Fibroblast of the aortic adventitia (primary cell): ENCODE data around the gene KRABD2.

Source experiments
- DNase-seq: peaks from one replicate; pipeline ENCODE4 v3.0.0-alpha.2; 2010; ENCODE audit warnings: low read depth
- H3K4me3 ChIP-seq: 2 replicates; pipeline ENCODE4 v1.5.1; 2011; ENCODE audit warnings: low read depth, mild to moderate bottlenecking, control low read depth, low read length, moderate library complexity
- CTCF ChIP-seq: IDR thresholded peaks from 2 replicates; pipeline ENCODE4 v1.5.1; 2011; ENCODE audit warnings: mild to moderate bottlenecking, low read length, control low read depth, inconsistent platforms; ENCODE audit not compliant: insufficient read depth

KRABD2 gene

GRCh38 chr17:8376271-8377067 is at the start of gene KRABD2:
KRABD2 (minus strand) TSS chr17:8376704.
- TF ChIP-seq CTCF = peak; percentile 63
- peak within 1 kb of the TSS; percentile 73 for H3K4me3 ChIP-seq
- peak; percentile 76 for DNase-seq

GRCh38 chr17:8421571-8421970 is 45.1 kb upstream of the KRABD2 start:
- no peak for TF ChIP-seq CTCF
- DNase-seq = no peak
- H3K4me3 ChIP-seq = no peak overlapping the region

GRCh38 chr17:8420041-8420934 is 43.8 kb upstream of the KRABD2 start:
- TF ChIP-seq CTCF = no peak
- no peak overlapping the region for H3K4me3 ChIP-seq
- DNase-seq = peak; percentile 80

GRCh38 chr17:8419305-8419704 is 42.8 kb upstream of the KRABD2 start:
- H3K4me3 ChIP-seq = no peak overlapping the region
- no peak for TF ChIP-seq CTCF
- DNase-seq = no peak

GRCh38 chr17:8418471-8418870 is 42.0 kb upstream of the KRABD2 start:
- no peak overlapping the region for H3K4me3 ChIP-seq
- TF ChIP-seq CTCF = no peak
- DNase-seq = no peak

GRCh38 chr17:8417806-8418205 is 41.3 kb upstream of the KRABD2 start:
- DNase-seq = no peak
- TF ChIP-seq CTCF = no peak
- no peak overlapping the region for H3K4me3 ChIP-seq
